ENCODE data around the gene RDH16.
"Not testable (repeated sequence)": the region's sequence is repeated elsewhere in the genome, so short reads cannot be mapped to it uniquely, and the experiment has no call there.

Gene RDH16

GRCh38 chr12:56977361-56977760, 20.0 kb upstream of the RDH16 start:
- not testable (repeated sequence) for H3K9me3 ChIP-seq (ENCODE audit: control insufficient read depth, low read length); H3K27me3 ChIP-seq (replicated peaks; ENCODE audit: control insufficient read depth, insufficient read depth, low read length, poor library complexity, severe bottlenecking); H3K4me3 ChIP-seq (ENCODE audit: insufficient read depth, low read depth, low read length, poor library complexity, severe bottlenecking); DNase-seq; H3K27ac ChIP-seq (ENCODE audit: insufficient read depth, low read length, poor library complexity, severe bottlenecking); H3K4me1 ChIP-seq (ENCODE audit: control insufficient read depth, insufficient read depth, low read length, poor library complexity, severe bottlenecking); H3K36me3 ChIP-seq (ENCODE audit: control insufficient read depth, insufficient read depth, low read length)

GRCh38 chr12:56974224-56974623, 16.8 kb upstream of the RDH16 start:
- H3K9me3 ChIP-seq (ENCODE audit: control insufficient read depth, low read length); DNase-seq; H3K27ac ChIP-seq (ENCODE audit: insufficient read depth, low read length, poor library complexity, severe bottlenecking); H3K4me3 ChIP-seq (ENCODE audit: insufficient read depth, low read depth, low read length, poor library complexity, severe bottlenecking); H3K4me1 ChIP-seq (ENCODE audit: control insufficient read depth, insufficient read depth, low read length, poor library complexity, severe bottlenecking); H3K36me3 ChIP-seq (ENCODE audit: control insufficient read depth, insufficient read depth, low read length); H3K27me3 ChIP-seq (replicated peaks; ENCODE audit: control insufficient read depth, insufficient read depth, low read length, poor library complexity, severe bottlenecking): not testable (repeated sequence)

- not testable (repeated sequence) for H3K27me3 ChIP-seq (replicated peaks; ENCODE audit: control insufficient read depth, insufficient read depth, low read length, poor library complexity, severe bottlenecking)
Observed at GRCh38 chr12:56968910-56969309, 11.5 kb upstream of the RDH16 start.

GRCh38 chr12:56965997-56966642, 8.7 kb upstream of the RDH16 start:
- H3K4me3 ChIP-seq (ENCODE audit: insufficient read depth, low read depth, low read length, poor library complexity, severe bottlenecking); DNase-seq; H3K36me3 ChIP-seq (ENCODE audit: control insufficient read depth, insufficient read depth, low read length): not testable (repeated sequence)

More at GRCh38 chr12:56968910-56969309, 11.5 kb upstream of the RDH16 start:
- H3K4me1 ChIP-seq (ENCODE audit: control insufficient read depth, insufficient read depth, low read length, poor library complexity, severe bottlenecking); H3K27ac ChIP-seq (ENCODE audit: insufficient read depth, low read length, poor library complexity, severe bottlenecking); H3K4me3 ChIP-seq (ENCODE audit: insufficient read depth, low read depth, low read length, poor library complexity, severe bottlenecking); DNase-seq; H3K9me3 ChIP-seq (ENCODE audit: control insufficient read depth, low read length); H3K36me3 ChIP-seq (ENCODE audit: control insufficient read depth, insufficient read depth, low read length): not testable (repeated sequence)

GRCh38 chr12:56965124-56965523, 7.7 kb upstream of the RDH16 start:
- not testable (repeated sequence) for DNase-seq; H3K4me1 ChIP-seq (ENCODE audit: control insufficient read depth, insufficient read depth, low read length, poor library complexity, severe bottlenecking); H3K4me3 ChIP-seq (ENCODE audit: insufficient read depth, low read depth, low read length, poor library complexity, severe bottlenecking); H3K27me3 ChIP-seq (replicated peaks; ENCODE audit: control insufficient read depth, insufficient read depth, low read length, poor library complexity, severe bottlenecking); H3K9me3 ChIP-seq (ENCODE audit: control insufficient read depth, low read length); H3K36me3 ChIP-seq (ENCODE audit: control insufficient read depth, insufficient read depth, low read length); H3K27ac ChIP-seq (ENCODE audit: insufficient read depth, low read length, poor library complexity, severe bottlenecking)

More at GRCh38 chr12:56965997-56966642, 8.7 kb upstream of the RDH16 start:
- H3K4me1 ChIP-seq (ENCODE audit: control insufficient read depth, insufficient read depth, low read length, poor library complexity, severe bottlenecking); H3K9me3 ChIP-seq (ENCODE audit: control insufficient read depth, low read length); H3K27ac ChIP-seq (ENCODE audit: insufficient read depth, low read length, poor library complexity, severe bottlenecking); H3K27me3 ChIP-seq (replicated peaks; ENCODE audit: control insufficient read depth, insufficient read depth, low read length, poor library complexity, severe bottlenecking): not testable (repeated sequence)

- not testable (repeated sequence) for H3K27ac ChIP-seq (ENCODE audit: insufficient read depth, low read length, poor library complexity, severe bottlenecking); DNase-seq; H3K27me3 ChIP-seq (replicated peaks; ENCODE audit: control insufficient read depth, insufficient read depth, low read length, poor library complexity, severe bottlenecking); H3K36me3 ChIP-seq (ENCODE audit: control insufficient read depth, insufficient read depth, low read length); H3K4me1 ChIP-seq (ENCODE audit: control insufficient read depth, insufficient read depth, low read length, poor library complexity, severe bottlenecking); H3K4me3 ChIP-seq (ENCODE audit: insufficient read depth, low read depth, low read length, poor library complexity, severe bottlenecking); H3K9me3 ChIP-seq (ENCODE audit: control insufficient read depth, low read length)
Observed at GRCh38 chr12:56963557-56963956, 6.1 kb upstream of the RDH16 start.

- DNase-seq; H3K27me3 ChIP-seq (replicated peaks; ENCODE audit: control insufficient read depth, insufficient read depth, low read length, poor library complexity, severe bottlenecking); H3K27ac ChIP-seq (ENCODE audit: insufficient read depth, low read length, poor library complexity, severe bottlenecking); H3K4me3 ChIP-seq (ENCODE audit: insufficient read depth, low read depth, low read length, poor library complexity, severe bottlenecking); H3K4me1 ChIP-seq (ENCODE audit: control insufficient read depth, insufficient read depth, low read length, poor library complexity, severe bottlenecking); H3K36me3 ChIP-seq (ENCODE audit: control insufficient read depth, insufficient read depth, low read length); H3K9me3 ChIP-seq (ENCODE audit: control insufficient read depth, low read length): not testable (repeated sequence)
Observed at GRCh38 chr12:56962247-56962646, 4.8 kb upstream of the RDH16 start.

- Histone ChIP-seq H3K4me3 (ENCODE audit: insufficient read depth, low read depth, low read length, poor library complexity, severe bottlenecking) (no peak overlapping the region), H3K4me1 (ENCODE audit: control insufficient read depth, insufficient read depth, low read length, poor library complexity, severe bottlenecking) (no peaks in the 10 kb centered on the region), H3K27me3 (replicated peaks; ENCODE audit: control insufficient read depth, insufficient read depth, low read length, poor library complexity, severe bottlenecking) (no peaks in the 10 kb centered on the region), H3K9me3 (ENCODE audit: control insufficient read depth, low read length) (no peaks in the 10 kb centered on the region), H3K27ac (ENCODE audit: insufficient read depth, low read length, poor library complexity, severe bottlenecking) (no peak overlapping the region), H3K36me3 (ENCODE audit: control insufficient read depth, insufficient read depth, low read length) (no peaks in the 10 kb centered on the region)
- DNase-seq, result no peak
Observed at GRCh38 chr12:56958422-56958821, 1.0 kb upstream of the RDH16 start.

- Histone ChIP-seq H3K4me1 (ENCODE audit: control insufficient read depth, insufficient read depth, low read length, poor library complexity, severe bottlenecking) (no peaks in the 10 kb centered on the region), H3K27ac (ENCODE audit: insufficient read depth, low read length, poor library complexity, severe bottlenecking) (no peak overlapping the region), H3K27me3 (replicated peaks; ENCODE audit: control insufficient read depth, insufficient read depth, low read length, poor library complexity, severe bottlenecking) (no peaks in the 10 kb centered on the region), H3K4me3 (ENCODE audit: insufficient read depth, low read depth, low read length, poor library complexity, severe bottlenecking) (no peak overlapping the region), H3K9me3 (ENCODE audit: control insufficient read depth, low read length) (no peaks in the 10 kb centered on the region), H3K36me3 (ENCODE audit: control insufficient read depth, insufficient read depth, low read length) (no peaks in the 10 kb centered on the region)
- no peak for DNase-seq
Observed at GRCh38 chr12:56955631-56956256, 1.7 kb downstream of the RDH16 start.

GRCh38 chr12:56954958-56955355, 2.5 kb downstream of the RDH16 start:
- H3K4me1 ChIP-seq (ENCODE audit: control insufficient read depth, insufficient read depth, low read length, poor library complexity, severe bottlenecking), result no peaks in the 10 kb centered on the region
- H3K9me3 ChIP-seq (ENCODE audit: control insufficient read depth, low read length), result no peaks in the 10 kb centered on the region
- H3K36me3 ChIP-seq (ENCODE audit: control insufficient read depth, insufficient read depth, low read length), result no peaks in the 10 kb centered on the region
- no peak for DNase-seq
- no peak overlapping the region for H3K4me3 ChIP-seq (ENCODE audit: insufficient read depth, low read depth, low read length, poor library complexity, severe bottlenecking)
- no peak overlapping the region for H3K27ac ChIP-seq (ENCODE audit: insufficient read depth, low read length, poor library complexity, severe bottlenecking)
- H3K27me3 ChIP-seq (replicated peaks; ENCODE audit: control insufficient read depth, insufficient read depth, low read length, poor library complexity, severe bottlenecking), result no peaks in the 10 kb centered on the region
